ENCODE results near the gene PSTK. TPM values are rescaled to one million over a fixed set of nuclear protein-coding genes. Genes with fewer than 3 reads are reported as not detected.

Gene PSTK, protein sequence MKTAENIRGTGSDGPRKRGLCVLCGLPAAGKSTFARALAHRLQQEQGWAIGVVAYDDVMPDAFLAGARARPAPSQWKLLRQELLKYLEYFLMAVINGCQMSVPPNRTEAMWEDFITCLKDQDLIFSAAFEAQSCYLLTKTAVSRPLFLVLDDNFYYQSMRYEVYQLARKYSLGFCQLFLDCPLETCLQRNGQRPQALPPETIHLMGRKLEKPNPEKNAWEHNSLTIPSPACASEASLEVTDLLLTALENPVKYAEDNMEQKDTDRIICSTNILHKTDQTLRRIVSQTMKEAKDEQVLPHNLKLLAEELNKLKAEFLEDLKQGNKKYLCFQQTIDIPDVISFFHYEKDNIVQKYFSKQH
- total RNA-seq (2022; extraction: Qiagen RNA extraction; ENCODE audit: low read depth) = 4.2 to 5.2 TPM (median 5.0 TPM) in 5 replicates

DNA sequence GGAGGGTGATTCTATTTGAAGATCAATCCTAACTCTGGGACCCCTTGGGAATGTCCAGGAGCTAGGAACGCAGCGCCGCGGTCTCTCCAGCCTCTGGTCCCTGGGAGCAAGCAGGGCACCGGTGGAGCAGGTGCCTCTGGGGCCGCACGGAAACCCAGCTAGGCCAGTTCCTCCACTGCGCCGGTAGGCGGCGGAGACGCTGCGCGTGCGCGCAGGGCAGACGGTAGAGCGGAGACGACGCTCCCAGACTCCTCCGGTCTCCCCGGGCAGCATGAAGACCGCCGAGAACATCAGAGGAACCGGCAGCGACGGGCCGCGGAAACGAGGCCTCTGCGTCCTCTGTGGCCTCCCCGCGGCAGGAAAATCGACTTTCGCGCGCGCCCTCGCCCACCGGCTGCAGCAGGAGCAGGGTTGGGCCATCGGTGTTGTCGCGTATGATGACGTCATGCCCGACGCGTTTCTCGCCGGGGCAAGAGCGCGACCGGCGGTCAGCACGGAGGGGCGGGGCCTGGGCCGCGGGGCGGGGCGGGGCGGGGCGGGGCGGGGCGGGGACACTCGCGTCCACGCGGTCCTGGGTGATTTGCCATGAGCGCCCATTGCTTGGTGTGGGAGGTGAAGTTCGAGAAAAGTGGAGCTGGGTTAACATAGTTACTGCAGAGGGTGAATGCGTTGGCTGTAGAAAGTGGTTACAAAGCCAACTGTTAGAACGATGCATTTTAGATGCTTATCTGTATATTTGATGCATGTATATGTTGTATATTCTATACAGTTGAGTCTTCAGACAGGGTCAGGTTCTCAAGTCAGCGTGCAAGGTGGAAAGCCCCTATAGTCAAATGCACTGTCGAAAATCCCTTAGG lies at the start of gene PSTK:
TSS of gene PSTK (plus strand) at position 193 of the 857 bp plus-strand sequence. CDS start at position 272, 79 bp downstream.

GRCh38 chr10:122953902-122954730 lies 26.1 kb upstream of the PSTK start, which contains the start of gene C10orf88:
C10orf88 (minus strand) TSS chr10:122954227; CDS start chr10:122954178, 49 bp downstream.

GRCh38 chr10:123008355-123009104 lies 28.3 kb downstream of the PSTK start, which contains the start of the genes ACADSB and IKZF5:
ACADSB (plus strand) TSS chr10:123009006; CDS start chr10:123009030, 24 bp downstream.
IKZF5 (minus strand) TSS chr10:123008795; CDS start chr10:122998625, 10,170 bp downstream.

Other genes with a start within 250 kb of the PSTK start
- 1.2 to 1.7 TPM (median 1.3 TPM) in 5 replicates for gene CUZD1, start 134.5 kb upstream of the PSTK start, total RNA-seq (2022; extraction: Qiagen RNA extraction; ENCODE audit: low read depth)
- 12.0 to 14.8 TPM (median 13.8 TPM) in 5 replicates for gene FAM24B, start 100.8 kb upstream of the PSTK start, total RNA-seq (2022; extraction: Qiagen RNA extraction; ENCODE audit: low read depth)
- not detected in 5 replicates for gene FAM24A, start 69.8 kb upstream of the PSTK start, total RNA-seq (2022; extraction: Qiagen RNA extraction; ENCODE audit: low read depth)
- 5.7 to 10.3 TPM (median 9.8 TPM) in 5 replicates for gene C10orf88, start 26.2 kb upstream of the PSTK start, total RNA-seq (2022; extraction: Qiagen RNA extraction; ENCODE audit: low read depth)
- gene IKZF5, start 28.4 kb downstream of the PSTK start, total RNA-seq (2022; extraction: Qiagen RNA extraction; ENCODE audit: low read depth) = 4.7 to 7.9 TPM (median 6.3 TPM) in 5 replicates
- 6.5 to 10.3 TPM (median 8.5 TPM) in 5 replicates for gene ACADSB, start 28.6 kb downstream of the PSTK start, total RNA-seq (2022; extraction: Qiagen RNA extraction; ENCODE audit: low read depth)
- gene HMX3, start 155.6 kb downstream of the PSTK start, total RNA-seq (2022; extraction: Qiagen RNA extraction; ENCODE audit: low read depth) = 0.19 TPM in 1 of 5 replicates, not detected in the others
- 0.14 to 0.25 TPM in 2 of 5 replicates, not detected in the others for gene HMX2, start 167.7 kb downstream of the PSTK start, total RNA-seq (2022; extraction: Qiagen RNA extraction; ENCODE audit: low read depth)
- 153 to 199 TPM (median 174 TPM) in 5 replicates for gene BUB3, start 174.0 kb downstream of the PSTK start, total RNA-seq (2022; extraction: Qiagen RNA extraction; ENCODE audit: low read depth)

All from A549 treated with GW870086 at 1 μM for 4 hours (cell line).